ENCODE measurements around the gene UTS2R.

UTS2R gene

DNA sequence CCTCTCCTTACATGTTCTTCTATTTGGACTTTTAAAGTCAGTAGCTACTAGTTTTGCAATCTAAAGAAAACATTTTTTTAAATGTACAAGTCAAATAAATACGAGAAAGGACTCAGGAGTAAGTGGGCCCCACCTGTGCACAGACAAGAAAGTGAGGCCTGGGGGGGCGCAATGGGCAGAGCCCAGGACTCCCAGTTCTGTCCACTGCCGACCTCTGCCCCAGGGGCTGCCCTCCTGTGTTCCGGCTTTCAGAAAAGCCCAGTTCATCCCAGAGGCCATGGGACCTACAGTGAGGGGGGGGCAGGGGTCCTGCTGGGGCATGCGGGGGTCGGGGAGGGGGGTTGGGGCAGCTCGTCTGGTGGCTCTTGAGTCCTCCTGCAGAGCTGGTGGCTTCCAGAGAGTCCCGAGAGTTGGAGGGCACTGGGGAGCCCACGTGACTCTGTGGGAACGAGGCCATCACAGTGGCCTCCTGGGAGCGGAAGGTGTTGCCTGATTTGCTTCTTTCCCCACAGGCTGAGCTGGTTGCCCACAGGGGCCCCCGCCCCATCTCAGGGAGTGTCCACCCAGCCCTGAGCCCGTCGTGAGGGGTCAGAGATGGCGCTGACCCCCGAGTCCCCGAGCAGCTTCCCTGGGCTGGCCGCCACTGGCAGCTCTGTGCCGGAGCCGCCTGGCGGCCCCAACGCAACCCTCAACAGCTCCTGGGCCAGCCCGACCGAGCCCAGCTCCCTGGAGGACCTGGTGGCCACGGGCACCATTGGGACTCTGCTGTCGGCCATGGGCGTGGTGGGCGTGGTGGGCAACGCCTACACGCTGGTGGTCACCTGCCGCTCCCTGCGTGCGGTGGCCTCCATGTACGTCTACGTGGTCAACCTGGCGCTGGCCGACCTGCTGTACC is 2.4 kb downstream of the UTS2R start:
- no peak for DNase-seq (ENCODE audit: low read depth in 1 of 2, low spot score in 1 of 2)
- TF ChIP-seq, protein P1, sequence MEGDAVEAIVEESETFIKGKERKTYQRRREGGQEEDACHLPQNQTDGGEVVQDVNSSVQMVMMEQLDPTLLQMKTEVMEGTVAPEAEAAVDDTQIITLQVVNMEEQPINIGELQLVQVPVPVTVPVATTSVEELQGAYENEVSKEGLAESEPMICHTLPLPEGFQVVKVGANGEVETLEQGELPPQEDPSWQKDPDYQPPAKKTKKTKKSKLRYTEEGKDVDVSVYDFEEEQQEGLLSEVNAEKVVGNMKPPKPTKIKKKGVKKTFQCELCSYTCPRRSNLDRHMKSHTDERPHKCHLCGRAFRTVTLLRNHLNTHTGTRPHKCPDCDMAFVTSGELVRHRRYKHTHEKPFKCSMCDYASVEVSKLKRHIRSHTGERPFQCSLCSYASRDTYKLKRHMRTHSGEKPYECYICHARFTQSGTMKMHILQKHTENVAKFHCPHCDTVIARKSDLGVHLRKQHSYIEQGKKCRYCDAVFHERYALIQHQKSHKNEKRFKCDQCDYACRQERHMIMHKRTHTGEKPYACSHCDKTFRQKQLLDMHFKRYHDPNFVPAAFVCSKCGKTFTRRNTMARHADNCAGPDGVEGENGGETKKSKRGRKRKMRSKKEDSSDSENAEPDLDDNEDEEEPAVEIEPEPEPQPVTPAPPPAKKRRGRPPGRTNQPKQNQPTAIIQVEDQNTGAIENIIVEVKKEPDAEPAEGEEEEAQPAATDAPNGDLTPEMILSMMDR (IDR thresholded peaks at IDR 0.05; ENCODE audit: insufficient read depth, low read length): no peak
- TF ChIP-seq, protein P2, sequence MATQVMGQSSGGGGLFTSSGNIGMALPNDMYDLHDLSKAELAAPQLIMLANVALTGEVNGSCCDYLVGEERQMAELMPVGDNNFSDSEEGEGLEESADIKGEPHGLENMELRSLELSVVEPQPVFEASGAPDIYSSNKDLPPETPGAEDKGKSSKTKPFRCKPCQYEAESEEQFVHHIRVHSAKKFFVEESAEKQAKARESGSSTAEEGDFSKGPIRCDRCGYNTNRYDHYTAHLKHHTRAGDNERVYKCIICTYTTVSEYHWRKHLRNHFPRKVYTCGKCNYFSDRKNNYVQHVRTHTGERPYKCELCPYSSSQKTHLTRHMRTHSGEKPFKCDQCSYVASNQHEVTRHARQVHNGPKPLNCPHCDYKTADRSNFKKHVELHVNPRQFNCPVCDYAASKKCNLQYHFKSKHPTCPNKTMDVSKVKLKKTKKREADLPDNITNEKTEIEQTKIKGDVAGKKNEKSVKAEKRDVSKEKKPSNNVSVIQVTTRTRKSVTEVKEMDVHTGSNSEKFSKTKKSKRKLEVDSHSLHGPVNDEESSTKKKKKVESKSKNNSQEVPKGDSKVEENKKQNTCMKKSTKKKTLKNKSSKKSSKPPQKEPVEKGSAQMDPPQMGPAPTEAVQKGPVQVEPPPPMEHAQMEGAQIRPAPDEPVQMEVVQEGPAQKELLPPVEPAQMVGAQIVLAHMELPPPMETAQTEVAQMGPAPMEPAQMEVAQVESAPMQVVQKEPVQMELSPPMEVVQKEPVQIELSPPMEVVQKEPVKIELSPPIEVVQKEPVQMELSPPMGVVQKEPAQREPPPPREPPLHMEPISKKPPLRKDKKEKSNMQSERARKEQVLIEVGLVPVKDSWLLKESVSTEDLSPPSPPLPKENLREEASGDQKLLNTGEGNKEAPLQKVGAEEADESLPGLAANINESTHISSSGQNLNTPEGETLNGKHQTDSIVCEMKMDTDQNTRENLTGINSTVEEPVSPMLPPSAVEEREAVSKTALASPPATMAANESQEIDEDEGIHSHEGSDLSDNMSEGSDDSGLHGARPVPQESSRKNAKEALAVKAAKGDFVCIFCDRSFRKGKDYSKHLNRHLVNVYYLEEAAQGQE (IDR thresholded peaks at IDR 0.05; ENCODE audit: insufficient replicate concordance, low read depth): no peak
- no peak for TF ChIP-seq POLR2AphosphoS5 (IDR thresholded peaks at IDR 0.05; ENCODE audit: low read depth)
- no peak for TF ChIP-seq GABPA (IDR thresholded peaks at IDR 0.05; ENCODE audit: low read depth)
- no peak for TF ChIP-seq SPI1 (IDR thresholded peaks at IDR 0.05; ENCODE audit: borderline replicate concordance, low read depth)
- peaks cover 42% of the 10 kb centered on the region for H3K27me3 ChIP-seq (ENCODE audit: insufficient read depth, poor library complexity, severe bottlenecking)
- no peak overlapping the region for H3K4me3 ChIP-seq (replicated peaks; ENCODE audit: insufficient read depth, low read length)
- H3K27ac ChIP-seq (replicated peaks): no peak overlapping the region

DNA sequence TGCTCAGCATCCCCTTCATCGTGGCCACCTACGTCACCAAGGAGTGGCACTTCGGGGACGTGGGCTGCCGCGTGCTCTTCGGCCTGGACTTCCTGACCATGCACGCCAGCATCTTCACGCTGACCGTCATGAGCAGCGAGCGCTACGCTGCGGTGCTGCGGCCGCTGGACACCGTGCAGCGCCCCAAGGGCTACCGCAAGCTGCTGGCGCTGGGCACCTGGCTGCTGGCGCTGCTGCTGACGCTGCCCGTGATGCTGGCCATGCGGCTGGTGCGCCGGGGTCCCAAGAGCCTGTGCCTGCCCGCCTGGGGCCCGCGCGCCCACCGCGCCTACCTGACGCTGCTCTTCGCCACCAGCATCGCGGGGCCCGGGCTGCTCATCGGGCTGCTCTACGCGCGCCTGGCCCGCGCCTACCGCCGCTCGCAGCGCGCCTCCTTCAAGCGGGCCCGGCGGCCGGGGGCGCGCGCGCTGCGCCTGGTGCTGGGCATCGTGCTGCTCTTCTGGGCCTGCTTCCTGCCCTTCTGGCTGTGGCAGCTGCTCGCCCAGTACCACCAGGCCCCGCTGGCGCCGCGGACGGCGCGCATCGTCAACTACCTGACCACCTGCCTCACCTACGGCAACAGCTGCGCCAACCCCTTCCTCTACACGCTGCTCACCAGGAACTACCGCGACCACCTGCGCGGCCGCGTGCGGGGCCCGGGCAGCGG is 3.2 kb downstream of the UTS2R start:
- DNase-seq (ENCODE audit: low read depth in 1 of 2, low spot score in 1 of 2): no peak
- TF ChIP-seq, protein P2 (IDR thresholded peaks at IDR 0.05; ENCODE audit: insufficient replicate concordance, low read depth): no peak
- TF ChIP-seq GABPA (IDR thresholded peaks at IDR 0.05; ENCODE audit: low read depth): no peak
- TF ChIP-seq SPI1 (IDR thresholded peaks at IDR 0.05; ENCODE audit: borderline replicate concordance, low read depth): no peak
- no peak for TF ChIP-seq POLR2AphosphoS5 (IDR thresholded peaks at IDR 0.05; ENCODE audit: low read depth)
- TF ChIP-seq, protein P1 (IDR thresholded peaks at IDR 0.05; ENCODE audit: insufficient read depth, low read length): no peak
- Histone ChIP-seq H3K27ac (replicated peaks) (no peak overlapping the region), H3K4me3 (replicated peaks; ENCODE audit: insufficient read depth, low read length) (no peak overlapping the region), H3K27me3 (ENCODE audit: insufficient read depth, poor library complexity, severe bottlenecking) (peaks cover 39% of the 10 kb centered on the region)

DNA sequence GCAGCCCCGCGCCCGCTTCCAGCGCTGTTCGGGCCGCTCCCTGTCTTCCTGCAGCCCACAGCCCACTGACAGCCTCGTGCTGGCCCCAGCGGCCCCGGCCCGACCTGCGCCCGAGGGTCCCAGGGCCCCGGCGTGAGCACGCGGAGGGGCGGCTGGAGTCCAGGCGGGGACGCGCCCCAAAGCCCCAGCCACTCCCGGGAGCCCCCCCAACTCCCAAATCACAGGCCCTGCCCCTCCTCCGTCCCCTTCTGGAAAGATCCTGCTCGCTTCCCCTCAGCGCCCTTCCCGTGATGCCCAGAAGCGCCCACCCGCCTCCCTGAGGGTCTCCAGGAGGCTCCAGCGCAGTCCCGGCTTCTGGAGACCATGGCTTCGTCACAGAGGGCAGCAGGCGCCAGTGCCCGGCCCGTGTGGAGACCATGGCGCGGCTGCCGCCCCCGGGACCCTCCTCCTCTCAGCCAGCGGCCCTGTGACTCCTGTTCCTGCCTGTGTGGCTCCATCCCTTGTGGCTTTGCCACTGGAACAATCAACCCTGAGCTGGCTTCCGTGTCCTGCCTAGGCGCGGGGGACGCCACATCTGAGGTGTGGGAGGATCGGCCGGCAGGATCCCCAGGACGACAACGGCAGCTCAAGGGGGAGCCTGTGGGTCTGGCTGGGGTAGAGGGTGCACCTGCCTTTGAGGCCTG is 3.9 kb downstream of the UTS2R start:
- DNase-seq (ENCODE audit: low read depth in 1 of 2, low spot score in 1 of 2): no peak
- Histone ChIP-seq H3K4me3 (replicated peaks; ENCODE audit: insufficient read depth, low read length) (no peak overlapping the region), H3K27ac (replicated peaks) (no peak overlapping the region), H3K27me3 (ENCODE audit: insufficient read depth, poor library complexity, severe bottlenecking) (peaks cover 32% of the 10 kb centered on the region)
- no peak for TF ChIP-seq SPI1 (IDR thresholded peaks at IDR 0.05; ENCODE audit: borderline replicate concordance, low read depth)
- no peak for TF ChIP-seq GABPA (IDR thresholded peaks at IDR 0.05; ENCODE audit: low read depth)
- TF ChIP-seq, protein P2 (IDR thresholded peaks at IDR 0.05; ENCODE audit: insufficient replicate concordance, low read depth): no peak
- no peak for TF ChIP-seq POLR2AphosphoS5 (IDR thresholded peaks at IDR 0.05; ENCODE audit: low read depth)

All from HL-60 (cell line).